Liver (tissue), 3 donors: ENCODE measurements around the gene PRCC.

Source experiments
- EGR1 ChIP-seq, 2 donors: IDR thresholded peaks; 2 replicates each; pipeline ENCODE4 v1.6.1; 2016 to 2018; ENCODE audit warnings: antibody characterized with exemption in 2 of 2, low read depth in 2 of 2
- GABPA ChIP-seq, 2 donors: IDR thresholded peaks in 1 of 2; conservative IDR thresholded peaks in 1 of 2; 2 replicates each; pipeline ENCODE4 v1.6.1; 2016; ENCODE audit warnings: antibody characterized with exemption in 2 of 2, mild to moderate bottlenecking in 1 of 2, moderate library complexity in 1 of 2
- JUND ChIP-seq, 2 donors: IDR thresholded peaks; 2 replicates each; pipeline ENCODE4 v1.6.1; 2016; ENCODE audit warnings: antibody characterized with exemption in 2 of 2
- NR2F2 ChIP-seq: IDR thresholded peaks from 2 replicates; pipeline ENCODE4 v1.6.1; 2016; ENCODE audit warnings: antibody characterized with exemption
- RAD21 ChIP-seq, 2 donors: IDR thresholded peaks; 2 replicates each; pipeline ENCODE4 v1.6.1; 2016; ENCODE audit warnings: antibody characterized with exemption in 2 of 2, mild to moderate bottlenecking in 2 of 2
- TAF1 ChIP-seq: conservative IDR thresholded peaks from 2 replicates; pipeline ENCODE4 v1.6.1; 2016; ENCODE audit warnings: antibody characterized with exemption, mild to moderate bottlenecking
- YY1 ChIP-seq: IDR thresholded peaks from 2 replicates; pipeline ENCODE4 v1.6.1; 2016; ENCODE audit warnings: antibody characterized with exemption, mild to moderate bottlenecking
- TF ChIP-seq, protein P1 (sequence below): fragments of 150-350 bp; IDR thresholded peaks from 2 replicates; pipeline ENCODE4 v1.5.1; 2017; ENCODE audit warnings: improper control_type of control experiment, low read depth, low read length; ENCODE audit not compliant: missing input control
- TF ChIP-seq, protein P2 (sequence below): IDR thresholded peaks from 2 replicates; pipeline ENCODE4 v1.6.1; 2016; ENCODE audit warnings: antibody characterized with exemption
- TF ChIP-seq, protein P3 (sequence below): IDR thresholded peaks from 2 replicates; pipeline ENCODE4 v1.6.1; 2016; ENCODE audit warnings: antibody characterized with exemption
- donor health status: healthy.
- donor health status: healthy.

DNA sequence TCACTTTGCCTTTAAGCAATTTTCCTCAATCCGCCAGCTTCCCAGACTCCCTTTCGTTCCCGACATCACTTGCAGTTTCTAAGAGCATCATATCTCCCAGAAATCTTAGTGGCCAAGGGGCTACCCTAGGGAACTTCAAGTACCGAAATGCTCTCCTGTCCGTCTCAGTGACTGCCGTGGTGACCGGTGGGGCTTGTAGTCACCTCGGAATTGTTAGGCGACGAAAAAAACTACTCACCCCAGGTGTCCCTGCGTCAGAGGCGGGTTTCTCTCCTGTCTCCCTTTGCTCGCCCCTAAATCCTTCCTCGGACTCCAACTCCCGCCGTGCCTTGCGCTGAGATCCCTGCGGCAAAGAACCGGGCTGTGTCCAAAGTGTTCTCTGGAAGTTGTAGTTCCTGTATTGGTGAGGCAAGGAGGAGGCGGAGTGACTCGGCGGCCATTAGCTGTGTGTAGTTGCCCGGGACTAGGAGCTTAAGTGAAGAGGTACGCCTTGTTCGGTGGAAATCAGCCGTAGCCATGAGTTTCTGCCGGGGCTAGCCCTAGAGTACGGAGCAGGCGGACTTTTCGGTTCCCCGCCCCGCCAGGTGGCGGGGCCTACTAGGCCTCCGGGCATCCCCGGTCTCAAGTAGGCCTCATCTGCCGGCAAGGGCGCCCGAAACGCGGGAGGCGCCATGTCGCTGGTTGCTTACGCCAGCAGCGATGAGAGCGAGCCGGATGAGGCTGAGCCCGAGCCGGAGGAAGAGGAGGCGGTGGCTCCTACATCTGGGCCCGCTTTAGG lies at the start of gene PRCC:
- TF ChIP-seq NR2F2 (peak; percentile 60), RAD21 (IDR thresholded peaks at IDR 0.05) (peak; percentile 59 to 69), YY1 (peak; percentile 99), EGR1 (IDR thresholded peaks at IDR 0.05; ENCODE audit: low read depth in 2 of 2) (peak; percentile 48 to 64), TAF1 (peak; percentile 40), JUND (IDR thresholded peaks at IDR 0.05) (peak; percentile 82 to 94), GABPA (IDR thresholded peaks at IDR 0.05 in 1 of 2, conservative IDR thresholded peaks at IDR 0.05 in 1 of 2) (peak; percentile 51 to 96)
- TF ChIP-seq, protein P1, sequence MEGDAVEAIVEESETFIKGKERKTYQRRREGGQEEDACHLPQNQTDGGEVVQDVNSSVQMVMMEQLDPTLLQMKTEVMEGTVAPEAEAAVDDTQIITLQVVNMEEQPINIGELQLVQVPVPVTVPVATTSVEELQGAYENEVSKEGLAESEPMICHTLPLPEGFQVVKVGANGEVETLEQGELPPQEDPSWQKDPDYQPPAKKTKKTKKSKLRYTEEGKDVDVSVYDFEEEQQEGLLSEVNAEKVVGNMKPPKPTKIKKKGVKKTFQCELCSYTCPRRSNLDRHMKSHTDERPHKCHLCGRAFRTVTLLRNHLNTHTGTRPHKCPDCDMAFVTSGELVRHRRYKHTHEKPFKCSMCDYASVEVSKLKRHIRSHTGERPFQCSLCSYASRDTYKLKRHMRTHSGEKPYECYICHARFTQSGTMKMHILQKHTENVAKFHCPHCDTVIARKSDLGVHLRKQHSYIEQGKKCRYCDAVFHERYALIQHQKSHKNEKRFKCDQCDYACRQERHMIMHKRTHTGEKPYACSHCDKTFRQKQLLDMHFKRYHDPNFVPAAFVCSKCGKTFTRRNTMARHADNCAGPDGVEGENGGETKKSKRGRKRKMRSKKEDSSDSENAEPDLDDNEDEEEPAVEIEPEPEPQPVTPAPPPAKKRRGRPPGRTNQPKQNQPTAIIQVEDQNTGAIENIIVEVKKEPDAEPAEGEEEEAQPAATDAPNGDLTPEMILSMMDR, result no peak
- TF ChIP-seq, protein P2, sequence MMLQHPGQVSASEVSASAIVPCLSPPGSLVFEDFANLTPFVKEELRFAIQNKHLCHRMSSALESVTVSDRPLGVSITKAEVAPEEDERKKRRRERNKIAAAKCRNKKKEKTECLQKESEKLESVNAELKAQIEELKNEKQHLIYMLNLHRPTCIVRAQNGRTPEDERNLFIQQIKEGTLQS, result peak; percentile 57
- TF ChIP-seq, protein P3, sequence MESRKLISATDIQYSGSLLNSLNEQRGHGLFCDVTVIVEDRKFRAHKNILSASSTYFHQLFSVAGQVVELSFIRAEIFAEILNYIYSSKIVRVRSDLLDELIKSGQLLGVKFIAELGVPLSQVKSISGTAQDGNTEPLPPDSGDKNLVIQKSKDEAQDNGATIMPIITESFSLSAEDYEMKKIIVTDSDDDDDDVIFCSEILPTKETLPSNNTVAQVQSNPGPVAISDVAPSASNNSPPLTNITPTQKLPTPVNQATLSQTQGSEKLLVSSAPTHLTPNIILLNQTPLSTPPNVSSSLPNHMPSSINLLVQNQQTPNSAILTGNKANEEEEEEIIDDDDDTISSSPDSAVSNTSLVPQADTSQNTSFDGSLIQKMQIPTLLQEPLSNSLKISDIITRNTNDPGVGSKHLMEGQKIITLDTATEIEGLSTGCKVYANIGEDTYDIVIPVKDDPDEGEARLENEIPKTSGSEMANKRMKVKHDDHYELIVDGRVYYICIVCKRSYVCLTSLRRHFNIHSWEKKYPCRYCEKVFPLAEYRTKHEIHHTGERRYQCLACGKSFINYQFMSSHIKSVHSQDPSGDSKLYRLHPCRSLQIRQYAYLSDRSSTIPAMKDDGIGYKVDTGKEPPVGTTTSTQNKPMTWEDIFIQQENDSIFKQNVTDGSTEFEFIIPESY, result peak; percentile 96
